OCI-LY7 (cell line): ENCODE data around the gene ESPNL. TPM values are rescaled to one million over a fixed set of nuclear protein-coding genes. Genes with fewer than 3 reads are reported as not detected.

Experiments
- BruUV-seq: library from RNA; stranded (reverse); fragments of 400-500 nt; replicated peaks from 2 replicates; lab custom pipeline; 2021; lab: Mats Ljungman, UMichigan
- CTCF ChIA-PET: fragments of 300-600 bp; sonication (Branson Sonifier 250); formaldehyde crosslinking; loops from one replicate; lab custom pipeline; 2022; ENCODE audit warnings: antibody characterized with exemption; ENCODE audit not compliant: unreplicated experiment; lab: Charles Lee
- POLR2A ChIA-PET: fragments of 300-600 bp; sonication (Branson Sonifier 250); formaldehyde crosslinking; loops from one replicate; lab custom pipeline; 2022; ENCODE audit warnings: antibody characterized with exemption; lab: Charles Lee
- DNase-seq: peaks from one replicate; pipeline ENCODE4 v3.0.0-alpha.2; 2015; ENCODE audit warnings: low spot score
- H2AFZ ChIP-seq: fragments of 200-600 bp; sonication (generic), shearing (Covaris generic); 2 replicates; pipeline ENCODE4 v1.6.1; 2014; ENCODE audit warnings: mild to moderate bottlenecking, antibody characterized with exemption, low read length, moderate library complexity
- H3K27ac ChIP-seq: fragments of 200-600 bp; sonication (generic); 2 replicates; pipeline ENCODE4 v1.5.1; 2014; ENCODE audit warnings: mixed run types, low read depth, mild to moderate bottlenecking, moderate library complexity, low read length, inconsistent platforms; ENCODE audit not compliant: poor library complexity, severe bottlenecking
- H3K36me3 ChIP-seq: fragments of 200-600 bp; sonication (generic); 2 replicates; pipeline ENCODE4 v1.6.1; 2014; ENCODE audit warnings: mild to moderate bottlenecking, antibody characterized with exemption, low read length, moderate library complexity, mixed read lengths; ENCODE audit not compliant: insufficient read depth
- H3K4me1 ChIP-seq: fragments of 200-600 bp; sonication (generic); 2 replicates; pipeline ENCODE4 v1.5.1; 2014; ENCODE audit warnings: mild to moderate bottlenecking, low read length; ENCODE audit not compliant: insufficient read depth, poor library complexity, severe bottlenecking
- H3K4me2 ChIP-seq: fragments of 200-600 bp; sonication (generic); 2 replicates; pipeline ENCODE4 v1.6.1; 2014; ENCODE audit warnings: mild to moderate bottlenecking, low read length
- H3K4me3 ChIP-seq: fragments of 200-600 bp; sonication (generic); 2 replicates; pipeline ENCODE4 v1.5.1; 2014; ENCODE audit warnings: mild to moderate bottlenecking, low read depth, low read length; ENCODE audit not compliant: poor library complexity, severe bottlenecking
- H3K79me2 ChIP-seq: fragments of 200-600 bp; sonication (generic); 2 replicates; pipeline ENCODE4 v1.6.1; 2016; ENCODE audit warnings: low read depth, mild to moderate bottlenecking, low read length, moderate library complexity, mixed read lengths; ENCODE audit not compliant: insufficient read depth
- H3K9me2 ChIP-seq: fragments of 200-600 bp; sonication (generic); 2 replicates; pipeline ENCODE4 v1.6.1; 2016; ENCODE audit warnings: mild to moderate bottlenecking, low read length, mixed read lengths; ENCODE audit not compliant: insufficient read depth
- H3K9me3 ChIP-seq: fragments of 200-600 bp; sonication (generic); 2 replicates; pipeline ENCODE4 v1.6.1; 2014; ENCODE audit warnings: mild to moderate bottlenecking, mixed run types, low read length, mixed read lengths
- H4K20me1 ChIP-seq: fragments of 200-600 bp; sonication (generic); 2 replicates; pipeline ENCODE4 v1.6.1; 2014; ENCODE audit warnings: mild to moderate bottlenecking, antibody characterized with exemption, low read length, moderate library complexity, mixed read lengths; ENCODE audit not compliant: insufficient read depth
- CTCF ChIP-seq: fragments of 200-600 bp; sonication (generic); conservative IDR thresholded peaks from 2 replicates; pipeline ENCODE4 v1.5.1; 2014; ENCODE audit warnings: mild to moderate bottlenecking, antibody characterized with exemption, low read length, moderate library complexity, mixed read lengths
- EZH2phosphoT487 ChIP-seq: fragments of 200-600 bp; sonication (generic); IDR thresholded peaks from 2 replicates; pipeline ENCODE4 v1.6.1; 2018; ENCODE audit warnings: low read depth, borderline replicate concordance, mild to moderate bottlenecking, mixed run types, antibody characterized with exemption, low read length, moderate library complexity, mixed read lengths
- intact Hi-C: fragments of 100-400 bp; cut with micrococcal nuclease; formaldehyde crosslinking; loops from one replicate; pipeline ENCODE4 v1.10.0; 2022; ENCODE audit not compliant: unreplicated experiment
- total RNA-seq, 2 experiments: library from RNA; depleted of rRNA in 1 of 2; stranded (reverse); fragments of >200 nt in 1 of 2; shearing (Covaris generic) in 1 of 2; gene quantifications; 2 replicates each; pipeline ENCODE4 v1.2.3, GENCODE V29; 2014 to 2022

The ESPNL gene
- total RNA-seq, 2 experiments from 2014 or later = 5.0 to 7.7 TPM

- DNase-seq = no peak
- Histone ChIP-seq H3K79me2 (no peaks in the 10 kb centered on the region), H3K9me2 (no peaks in the 10 kb centered on the region), H3K4me2 (no peak overlapping the region), H3K36me3 (no peaks in the 10 kb centered on the region), H3K4me3 (no peak overlapping the region), H3K9me3 (no peaks in the 10 kb centered on the region), H2AFZ (no peak overlapping the region), H4K20me1 (no peaks in the 10 kb centered on the region), H3K27ac (no peak overlapping the region), H3K4me1 (peaks cover 22% of the 10 kb centered on the region)
- intact Hi-C loops = no loop called here
- TF ChIP-seq EZH2phosphoT487 = no peak
- no peak for TF ChIP-seq CTCF
- POLR2A ChIA-PET = interaction anchor here (0.6 to 1.2 kb wide), 2 partner anchors 34 to 1354 kb away, joined by 3 to 4 read pairs; no protein-coding TSS in a partner anchor
- no TSS peak for BruUV-seq
- CTCF ChIA-PET = no interaction called here
These were observed 42.5 kb downstream of the ESPNL start for GRCh38 chr2:238142382-238143205.

GRCh38 chr2:238143239-238143951 lies 43.3 kb downstream of the ESPNL start:
- CTCF ChIA-PET = no interaction called here
- H3K36me3 ChIP-seq = no peaks in the 10 kb centered on the region
- no TSS peak for BruUV-seq
- no peak for DNase-seq
- H2AFZ ChIP-seq = no peak overlapping the region
- no peak overlapping the region for H3K4me2 ChIP-seq
- POLR2A ChIA-PET = no interaction called here
- peaks cover 17% of the 10 kb centered on the region for H3K4me1 ChIP-seq
- no peak overlapping the region for H3K27ac ChIP-seq
- TF ChIP-seq CTCF (no peak), EZH2phosphoT487 (no peak)
- H4K20me1 ChIP-seq = no peaks in the 10 kb centered on the region
- H3K79me2 ChIP-seq = no peaks in the 10 kb centered on the region
- H3K4me3 ChIP-seq = no peak overlapping the region
- no peaks in the 10 kb centered on the region for H3K9me3 ChIP-seq
- H3K9me2 ChIP-seq = no peaks in the 10 kb centered on the region
- intact Hi-C loops = no loop called here
